Thyroid gland (tissue), 4 donors: Measurements from ENCODE around the gene FAN1. TPM values are rescaled to one million over a fixed set of nuclear protein-coding genes. Genes with fewer than 3 reads are reported as not detected.

Experiments
- DNase-seq, 2 donors: peaks; one replicate each; pipeline ENCODE4 v3.0.0-alpha.2; 2019
- H3K27ac ChIP-seq, 3 donors: fragments of 200-600 bp; sonication (generic); 1 replicate in 2 of 3; 2 replicates in 1 of 3; pipeline ENCODE4 v1.5.1; 2016 to 2019; ENCODE audit warnings: mild to moderate bottlenecking in 1 of 3, moderate library complexity in 1 of 3
- H3K27me3 ChIP-seq: fragments of 200-600 bp; sonication (generic); one replicate; pipeline ENCODE4 v1.5.1; 2019
- H3K36me3 ChIP-seq, 2 donors: fragments of 200-600 bp; sonication (generic); one replicate each; pipeline ENCODE4 v1.5.1; 2016 to 2019
- H3K4me1 ChIP-seq, 2 donors: fragments of 200-600 bp; sonication (generic); one replicate each; pipeline ENCODE4 v1.5.1; 2017 to 2019
- H3K4me3 ChIP-seq, 3 donors: fragments of 200-600 bp; sonication (generic); replicated peaks in 1 of 3; 1 replicate in 2 of 3; 2 replicates in 1 of 3; pipeline ENCODE4 v1.5.1; 2016; ENCODE audit warnings: mild to moderate bottlenecking in 1 of 3
- H3K9me3 ChIP-seq: fragments of 200-600 bp; sonication (generic); one replicate; pipeline ENCODE4 v1.5.1; 2017
- POLR2A ChIP-seq, 2 donors: fragments of 450-650 bp; IDR thresholded peaks; one replicate each; pipeline ENCODE4 v1.6.1; 2017; ENCODE audit warnings: antibody characterized with exemption in 2 of 2, mild to moderate bottlenecking in 2 of 2, moderate library complexity in 1 of 2
- WGBS, 2 donors: methylation state at CpG; one replicate each; pipeline ENCODE4 v1.1.5; 2017; 5-methylcytosine and 5-hydroxymethylcytosine counted together
- intact Hi-C: fragments of 100-400 bp; cut with DNase I; formaldehyde crosslinking; loops from one replicate; pipeline ENCODE4 v1.15.1; 2023
- total RNA-seq, 4 donors: library from RNA; depleted of rRNA; stranded (reverse); fragments of >200 nt; gene quantifications; one replicate each; pipeline ENCODE4 v1.2.3, GENCODE V29; 2016
- TF ChIP-seq, protein P1 (sequence below), 6 experiments: fragments of 200-600 bp in 3 of 6; fragments of 450-650 bp in 3 of 6; sonication (generic) in 3 of 6; IDR thresholded peaks; one replicate each; pipeline ENCODE4 v1.5.1; 2016 to 2019; ENCODE audit warnings: antibody characterized with exemption in 6 of 6, mild to moderate bottlenecking in 2 of 6, inconsistent platforms in 1 of 6, moderate library complexity in 1 of 6

The FAN1 gene
- total RNA-seq, 4 donors from 2014 or later: 24.9 to 26.6 (median 25.9) TPM

DNA sequence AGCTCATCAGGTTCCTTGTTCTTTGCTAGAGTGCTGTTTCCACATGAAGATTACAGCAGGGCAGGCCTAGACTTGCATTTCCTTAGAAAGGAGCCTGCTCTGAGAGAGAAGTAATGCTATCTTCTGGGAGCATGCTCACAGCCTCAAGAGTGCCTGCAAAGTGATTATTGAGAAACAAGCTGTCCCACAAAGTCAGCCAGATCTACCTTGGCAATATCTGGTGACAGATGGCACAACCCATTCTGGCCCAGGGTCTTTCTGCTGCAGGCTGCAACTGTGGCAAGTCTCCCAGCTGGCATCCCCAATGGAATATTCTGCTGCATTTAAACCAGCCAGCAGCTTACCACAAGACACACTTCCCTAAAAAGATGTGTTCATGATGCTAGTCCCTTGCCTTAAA, 58.4 kb downstream of the FAN1 start:
- no peaks in the 10 kb centered on the region for H3K4me1 ChIP-seq
- peaks cover 17 to 21% of the 10 kb centered on the region in 2 donors for H3K36me3 ChIP-seq
- DNase-seq: no peak
- H3K9me3 ChIP-seq: no peaks in the 10 kb centered on the region
- intact Hi-C loops: no loop called here
- H3K4me3 ChIP-seq: no peak overlapping the region
- no peak for TF ChIP-seq POLR2A (IDR thresholded peaks at IDR 0.05)
- TF ChIP-seq, protein P1, sequence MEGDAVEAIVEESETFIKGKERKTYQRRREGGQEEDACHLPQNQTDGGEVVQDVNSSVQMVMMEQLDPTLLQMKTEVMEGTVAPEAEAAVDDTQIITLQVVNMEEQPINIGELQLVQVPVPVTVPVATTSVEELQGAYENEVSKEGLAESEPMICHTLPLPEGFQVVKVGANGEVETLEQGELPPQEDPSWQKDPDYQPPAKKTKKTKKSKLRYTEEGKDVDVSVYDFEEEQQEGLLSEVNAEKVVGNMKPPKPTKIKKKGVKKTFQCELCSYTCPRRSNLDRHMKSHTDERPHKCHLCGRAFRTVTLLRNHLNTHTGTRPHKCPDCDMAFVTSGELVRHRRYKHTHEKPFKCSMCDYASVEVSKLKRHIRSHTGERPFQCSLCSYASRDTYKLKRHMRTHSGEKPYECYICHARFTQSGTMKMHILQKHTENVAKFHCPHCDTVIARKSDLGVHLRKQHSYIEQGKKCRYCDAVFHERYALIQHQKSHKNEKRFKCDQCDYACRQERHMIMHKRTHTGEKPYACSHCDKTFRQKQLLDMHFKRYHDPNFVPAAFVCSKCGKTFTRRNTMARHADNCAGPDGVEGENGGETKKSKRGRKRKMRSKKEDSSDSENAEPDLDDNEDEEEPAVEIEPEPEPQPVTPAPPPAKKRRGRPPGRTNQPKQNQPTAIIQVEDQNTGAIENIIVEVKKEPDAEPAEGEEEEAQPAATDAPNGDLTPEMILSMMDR (IDR thresholded peaks at IDR 0.05): no peak
- no peak overlapping the region for H3K27ac ChIP-seq
- H3K27me3 ChIP-seq: no peaks in the 10 kb centered on the region

- no peak for TF ChIP-seq POLR2A (IDR thresholded peaks at IDR 0.05)
- TF ChIP-seq, protein P1 (IDR thresholded peaks at IDR 0.05): no peak
- Histone ChIP-seq H3K4me1 (no peaks in the 10 kb centered on the region), H3K9me3 (no peaks in the 10 kb centered on the region), H3K27ac (no peak overlapping the region), H3K36me3 (peaks cover 11 to 17% of the 10 kb centered on the region in 2 donors), H3K27me3 (no peaks in the 10 kb centered on the region), H3K4me3 (no peak overlapping the region)
- no peak for DNase-seq
- intact Hi-C loops: no loop called here
- 99 to 100% methylated on average over 3 of the region's 3 CpGs for WGBS, 2 donors
Measured at GRCh38 chr15:30962659-30963058, 58.9 kb downstream of the FAN1 start.

GRCh38 chr15:30963681-30964080, 60.0 kb downstream of the FAN1 start:
- no peak overlapping the region for H3K4me3 ChIP-seq
- WGBS, 2 donors: 86 to 89% methylated on average over 3 of the region's 3 CpGs
- TF ChIP-seq, protein P1 (IDR thresholded peaks at IDR 0.05): no peak
- no peak for TF ChIP-seq POLR2A (IDR thresholded peaks at IDR 0.05)
- intact Hi-C loops: no loop called here
- H3K9me3 ChIP-seq: no peaks in the 10 kb centered on the region
- H3K4me1 ChIP-seq: no peaks in the 10 kb centered on the region
- no peak overlapping the region for H3K27ac ChIP-seq
- no peaks in the 10 kb centered on the region for H3K27me3 ChIP-seq
- DNase-seq: no peak
- peaks cover 4 to 9% of the 10 kb centered on the region in 2 donors for H3K36me3 ChIP-seq

DNA sequence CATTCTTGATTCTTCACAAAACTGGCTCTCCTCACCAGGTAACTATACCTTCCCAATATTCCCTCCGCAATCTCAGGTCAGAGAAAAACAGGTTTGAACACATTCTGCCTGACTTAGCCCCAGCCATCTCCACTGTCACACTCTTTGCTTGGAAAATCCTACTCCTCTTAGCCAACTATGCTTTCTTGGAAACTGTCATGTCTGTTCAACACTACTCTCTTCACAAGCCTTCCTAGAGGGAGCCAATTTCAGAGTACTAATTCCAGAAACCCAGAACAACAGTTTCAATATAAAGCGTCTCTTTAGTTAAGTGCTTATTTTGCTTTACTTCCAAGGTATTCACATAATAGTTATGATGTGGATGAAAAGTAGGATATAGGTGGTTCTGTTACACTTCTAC, 66.0 kb downstream of the FAN1 start:
- Histone ChIP-seq H3K9me3 (no peaks in the 10 kb centered on the region), H3K36me3 (peaks cover 11 to 17% of the 10 kb centered on the region in 2 donors), H3K4me1 (no peaks in the 10 kb centered on the region), H3K4me3 (no peak overlapping the region), H3K27ac (no peak overlapping the region), H3K27me3 (no peaks in the 10 kb centered on the region)
- WGBS, 2 donors: 95 to 96% methylated on average over 2 of the region's 2 CpGs
- intact Hi-C loops: no loop called here
- no peak for TF ChIP-seq POLR2A (IDR thresholded peaks at IDR 0.05)
- TF ChIP-seq, protein P1 (IDR thresholded peaks at IDR 0.05): no peak
- no peak for DNase-seq

- 94 to 98% methylated on average over 4 of the region's 4 CpGs for WGBS, 2 donors
- no peak for DNase-seq
- H3K9me3 ChIP-seq: no peaks in the 10 kb centered on the region
- no peak for TF ChIP-seq POLR2A (IDR thresholded peaks at IDR 0.05)
- TF ChIP-seq, protein P1 (IDR thresholded peaks at IDR 0.05): no peak
- H3K4me3 ChIP-seq: no peak overlapping the region
- peaks cover 11 to 14% of the 10 kb centered on the region in 2 donors for H3K36me3 ChIP-seq
- H3K27ac ChIP-seq: no peak overlapping the region
- H3K4me1 ChIP-seq: peaks cover 4 to 7% of the 10 kb centered on the region in 2 donors
- no peaks in the 10 kb centered on the region for H3K27me3 ChIP-seq
- intact Hi-C loops: no loop called here
Measured at GRCh38 chr15:30973379-30973778, 69.7 kb downstream of the FAN1 start.
